Peyer's patch (tissue), 4 donors: ENCODE data around the gene MFN2.

ENCODE experiments used
- CTCF ChIP-seq, 6 experiments: fragments of 450-650 bp in 4 of 6; fragments of 200-600 bp in 2 of 6; sonication (generic) in 1 of 6; IDR thresholded peaks; one replicate each; pipeline ENCODE4 v1.5.1; 2017 to 2019; ENCODE audit warnings: antibody characterized with exemption in 6 of 6, mild to moderate bottlenecking in 3 of 6, moderate library complexity in 1 of 6
- POLR2A ChIP-seq, 2 donors: fragments of 450-650 bp; IDR thresholded peaks; one replicate each; pipeline ENCODE4 v1.5.1; 2017; ENCODE audit warnings: antibody characterized with exemption in 2 of 2, mild to moderate bottlenecking in 2 of 2, moderate library complexity in 2 of 2

DNA sequence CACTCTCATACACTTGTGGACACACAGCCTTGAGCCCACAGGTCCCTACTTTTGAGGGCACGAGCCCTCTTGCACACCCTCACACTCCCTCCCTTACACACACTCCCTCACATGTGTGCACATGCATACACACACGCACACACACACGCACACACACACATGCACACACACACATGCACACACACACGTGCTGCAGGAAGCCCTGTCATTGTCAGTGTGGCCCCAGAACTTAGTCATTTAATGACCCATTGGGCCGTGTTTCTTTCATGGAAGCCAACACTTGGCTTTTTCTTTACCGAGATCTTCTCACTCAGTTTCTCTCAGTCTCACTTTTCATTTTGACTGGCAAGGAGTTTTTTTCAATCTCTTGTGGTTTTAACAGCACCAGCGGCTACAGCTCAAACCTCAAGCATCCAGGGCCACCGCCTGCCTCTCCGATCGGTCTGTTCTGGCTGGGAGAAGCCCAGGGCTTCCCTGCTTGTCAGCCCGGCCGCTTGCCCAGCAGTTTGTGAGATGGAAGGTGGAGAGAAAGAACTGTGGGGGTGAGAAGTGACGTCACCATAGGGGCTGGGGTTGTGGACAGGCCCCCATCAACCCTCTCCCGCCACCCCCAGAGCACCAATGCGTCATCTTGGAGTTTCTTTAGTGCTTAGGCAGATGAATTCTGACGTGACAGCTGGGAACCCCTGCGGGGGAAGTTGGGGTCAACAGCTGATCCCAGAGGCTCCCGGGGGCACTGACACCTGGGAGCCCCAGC lies 67.1 kb downstream of the MFN2 start:
- TF ChIP-seq CTCF (IDR thresholded peaks at IDR 0.05): no peak
- no peak for TF ChIP-seq POLR2A (IDR thresholded peaks at IDR 0.05)
